Midbrain (tissue), 1 donor: ENCODE results near the gene LHFPL6.
"Not testable (repeated sequence)": the region's sequence is repeated elsewhere in the genome, so short reads cannot be mapped to it uniquely, and the experiment has no call there.

Experiments used
- DNase-seq: peaks from one replicate; lab custom pipeline; 2025; lab: John Stamatoyannopoulos, UW

LHFPL6 gene

GRCh38 chr13:39345982-39346381 is 257.0 kb downstream of the LHFPL6 start:
- no peak for DNase-seq

- DNase-seq, result no peak
These were observed 261.7 kb downstream of the LHFPL6 start for GRCh38 chr13:39341251-39341650.

- not testable (repeated sequence) for DNase-seq
These were observed 264.9 kb downstream of the LHFPL6 start for GRCh38 chr13:39338114-39338513.

GRCh38 chr13:39336937-39337336 is 266.1 kb downstream of the LHFPL6 start:
- no peak for DNase-seq

GRCh38 chr13:39336207-39336606 is 266.8 kb downstream of the LHFPL6 start:
- no peak for DNase-seq

DNA sequence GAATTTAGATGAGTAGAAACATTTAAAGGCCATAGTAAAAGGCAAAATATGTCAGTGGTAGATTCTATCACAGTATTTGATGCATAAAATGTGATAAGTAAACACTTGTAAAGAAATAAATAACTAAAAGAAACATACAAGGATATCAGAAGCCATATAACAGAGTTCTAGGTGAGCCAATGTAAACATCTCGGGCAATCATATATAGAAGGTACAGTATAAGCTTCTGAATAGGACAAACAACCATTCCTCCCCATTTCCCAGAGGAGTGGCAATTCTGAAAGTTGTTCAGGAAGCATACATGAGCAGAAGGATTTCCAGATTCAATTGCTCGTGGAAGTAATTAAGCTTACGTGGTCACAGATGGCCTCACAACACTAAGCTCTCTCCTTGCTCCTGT is 267.3 kb downstream of the LHFPL6 start:
- DNase-seq, result no peak

DNA sequence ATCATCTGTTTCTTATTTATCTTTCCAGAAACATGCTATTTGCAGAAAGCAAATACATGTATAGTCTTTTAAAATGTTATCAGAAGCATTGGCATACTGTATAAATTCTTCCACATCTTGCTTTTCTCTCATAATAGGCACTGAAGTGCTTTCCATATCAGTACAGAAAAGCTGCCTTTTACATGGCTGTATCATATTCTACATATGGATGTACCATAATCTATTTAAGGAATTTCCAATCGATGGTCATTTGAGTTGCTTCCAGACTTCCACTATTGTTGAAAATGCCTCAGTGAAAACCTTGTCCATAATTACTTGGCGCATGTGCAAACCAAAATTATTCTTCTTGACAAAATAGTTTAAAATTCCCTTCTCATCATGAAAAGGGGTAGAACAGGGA is 272.5 kb downstream of the LHFPL6 start:
- no peak for DNase-seq

GRCh38 chr13:39329182-39329639 is 273.8 kb downstream of the LHFPL6 start:
- no peak for DNase-seq

- DNase-seq, result no peak
These were observed 275.9 kb downstream of the LHFPL6 start for GRCh38 chr13:39327172-39327479.

- no peak for DNase-seq
These were observed 276.4 kb downstream of the LHFPL6 start for GRCh38 chr13:39326469-39327171.

- DNase-seq, result no peak
These were observed 278.1 kb downstream of the LHFPL6 start for GRCh38 chr13:39324806-39325311.

DNA sequence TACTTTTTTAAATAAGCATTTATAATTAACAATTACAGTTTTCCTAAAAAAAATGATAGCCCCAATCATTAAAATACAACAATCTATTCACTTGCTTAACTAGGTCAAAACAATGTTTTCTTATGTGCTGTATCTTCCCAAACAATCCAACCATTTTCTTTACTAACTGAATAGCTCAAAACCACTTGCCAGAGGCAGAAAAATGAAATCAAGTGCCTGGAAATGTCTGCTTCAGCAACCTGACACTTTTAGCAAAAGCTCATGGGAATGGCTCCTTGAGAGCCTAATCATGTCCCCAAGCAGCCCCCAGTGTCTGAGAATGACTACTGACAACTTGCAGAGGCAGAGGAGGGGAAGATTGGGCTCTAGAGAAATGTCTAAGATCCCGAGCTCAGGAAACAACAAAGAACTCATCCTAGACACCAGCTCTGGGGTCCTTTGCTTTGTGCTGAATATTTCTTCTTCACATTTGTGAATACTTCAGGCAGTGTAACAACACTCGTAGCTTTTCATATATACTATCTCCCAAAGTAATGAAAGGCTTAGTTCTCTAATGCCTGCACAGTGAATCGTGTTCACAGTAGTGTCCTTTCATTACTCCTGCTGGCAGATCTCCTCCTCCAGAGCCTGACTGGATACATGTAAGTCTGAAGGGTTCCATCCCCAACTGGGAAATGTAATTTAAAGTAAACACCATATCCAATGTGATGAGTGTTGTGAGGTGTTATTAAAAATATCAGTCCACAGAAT is 280.0 kb downstream of the LHFPL6 start:
- DNase-seq, result peak; percentile 17

- DNase-seq, result no peak
These were observed 281.4 kb downstream of the LHFPL6 start for GRCh38 chr13:39321574-39321973.

GRCh38 chr13:39318161-39318560 is 284.8 kb downstream of the LHFPL6 start:
- DNase-seq, result no peak

DNA sequence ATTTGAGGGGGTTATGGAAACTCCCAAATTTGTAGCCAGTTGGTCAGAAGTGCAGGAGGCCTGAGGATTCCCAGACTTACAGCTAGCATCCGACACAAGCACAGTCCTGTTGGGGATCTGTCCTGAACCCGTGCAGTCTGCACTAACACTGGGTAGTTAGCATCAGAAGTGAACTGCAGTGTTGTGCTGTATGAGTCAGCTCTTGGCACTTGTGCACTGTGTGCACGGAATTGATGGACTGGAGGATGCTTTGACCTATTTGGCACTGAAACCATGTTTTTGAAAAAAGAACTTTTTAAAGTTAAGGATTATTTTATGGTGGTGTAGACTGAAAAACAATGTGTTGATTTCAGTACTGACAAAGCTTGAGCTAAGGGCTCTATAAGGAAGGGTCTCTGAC is 285.7 kb downstream of the LHFPL6 start:
- peak; percentile 7 for DNase-seq

- no peak for DNase-seq
These were observed 287.2 kb downstream of the LHFPL6 start for GRCh38 chr13:39315796-39316195.

DNA sequence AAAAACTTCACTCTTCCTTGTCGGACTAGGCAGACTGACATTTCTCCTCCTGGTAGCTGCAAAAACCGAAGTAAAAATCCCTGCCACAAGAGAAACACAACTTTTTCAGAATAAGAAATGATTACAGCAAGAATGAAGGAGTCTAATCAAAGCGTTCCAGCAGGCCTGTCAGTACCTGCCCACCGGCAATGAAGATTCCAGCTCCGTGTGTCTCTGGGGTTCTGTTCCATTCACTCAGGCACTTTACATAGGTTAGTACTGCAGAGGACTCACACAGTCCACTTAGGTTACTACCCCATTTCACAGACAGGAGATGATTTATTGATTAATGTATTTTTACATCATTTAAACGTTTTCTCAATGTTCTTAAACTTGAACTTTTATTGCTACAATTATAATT is 289.3 kb downstream of the LHFPL6 start:
- no peak for DNase-seq

DNA sequence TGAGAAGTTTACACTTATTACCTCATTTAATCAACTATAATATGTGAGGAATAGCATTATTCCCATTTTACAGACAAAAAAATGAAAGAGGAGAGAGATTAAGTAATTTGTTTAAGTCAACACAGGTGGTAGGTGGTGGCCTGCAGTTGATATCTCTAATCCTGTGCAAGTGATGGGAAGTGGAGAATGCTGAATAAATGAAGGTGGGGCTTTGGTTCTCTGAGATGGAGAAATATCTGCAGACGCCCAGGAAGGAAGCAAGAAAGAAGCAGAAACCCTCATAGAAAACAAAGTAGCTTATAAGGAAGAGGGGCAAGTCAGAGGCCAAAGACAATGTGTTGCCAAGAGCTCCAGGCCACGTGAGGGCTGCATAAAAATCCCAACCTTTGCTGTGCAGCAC is 290.4 kb downstream of the LHFPL6 start:
- DNase-seq, result no peak

- no peak for DNase-seq
These were observed 291.4 kb downstream of the LHFPL6 start for GRCh38 chr13:39311619-39312018.

GRCh38 chr13:39310961-39311360 is 292.0 kb downstream of the LHFPL6 start:
- DNase-seq, result no peak

DNA sequence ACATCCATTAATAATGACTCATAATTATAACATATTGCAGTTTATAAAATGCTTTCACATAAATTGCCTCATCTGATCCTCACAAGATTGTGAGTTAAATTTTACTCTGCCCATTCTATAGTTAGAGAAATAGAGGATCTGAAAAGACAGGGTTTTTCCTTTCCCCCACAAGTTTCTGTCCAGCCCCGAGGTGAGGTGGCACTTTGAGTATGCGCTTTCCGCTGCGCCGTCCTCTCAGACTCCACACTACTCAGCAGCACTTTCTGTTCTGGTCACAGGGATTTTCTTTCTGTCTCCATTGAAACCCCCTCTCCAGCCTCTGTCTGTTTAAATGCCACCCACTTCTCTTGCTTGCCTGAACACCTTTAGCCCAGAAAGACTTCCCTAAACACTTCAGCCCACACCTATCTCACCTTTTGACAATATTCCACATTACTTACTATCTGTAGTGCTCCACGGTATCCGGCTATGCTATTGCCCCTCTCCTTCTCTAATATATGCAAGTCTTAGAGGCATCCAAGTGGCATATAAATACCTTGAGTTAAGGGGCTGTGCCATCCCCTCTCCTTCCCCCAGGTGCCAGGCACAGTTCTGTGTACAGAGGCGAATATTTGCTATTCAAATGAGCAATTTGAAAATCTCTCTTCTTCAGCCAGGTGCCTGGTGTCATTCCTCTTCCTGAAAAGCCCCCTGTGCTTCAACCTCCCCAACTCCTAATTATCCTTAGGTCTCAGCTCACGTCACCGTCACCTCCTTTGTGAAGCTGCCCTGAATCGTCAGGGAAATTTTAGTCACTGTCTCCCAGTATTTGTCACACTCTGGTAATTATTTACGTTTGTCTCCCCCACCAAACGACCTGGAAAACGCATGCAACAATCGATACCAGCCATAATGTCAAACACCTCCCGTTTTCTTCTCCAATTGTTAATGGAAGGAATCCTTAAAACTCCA is 296.1 kb downstream of the LHFPL6 start:
- DNase-seq, result no peak

GRCh38 chr13:39302820-39303219 is 300.2 kb downstream of the LHFPL6 start:
- DNase-seq, result no peak
